Measurements from ENCODE around the gene FOXB2. TPM values are rescaled to one million over a fixed set of nuclear protein-coding genes. Genes with fewer than 3 reads are reported as not detected.

Gene FOXB2
- total RNA-seq, 2 experiments from 2014 or later = not detected

DNA sequence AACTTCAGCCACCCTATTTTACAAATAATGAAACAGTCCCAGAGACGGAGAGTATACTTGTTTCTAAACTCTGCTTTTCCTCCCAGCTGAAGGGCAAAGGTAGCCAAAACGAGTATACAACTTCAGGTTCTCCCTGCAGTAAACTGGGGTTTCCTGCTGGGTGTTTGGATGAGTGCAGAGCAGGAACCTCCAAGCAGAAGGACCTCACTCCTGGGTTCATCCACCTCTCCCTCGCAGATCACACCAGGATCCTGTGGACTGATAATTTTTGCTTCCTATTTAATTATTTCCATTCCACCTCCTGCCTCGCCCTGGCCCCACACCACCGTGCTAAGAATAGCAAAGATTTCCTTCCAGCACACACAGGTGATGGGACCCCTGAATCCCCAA lies 2.0 kb upstream of the FOXB2 start:
- POLR2A ChIA-PET = no interaction called here
- Mint-ChIP-seq H3K27me3 (ENCODE audit: low read depth) (peaks cover 90% of the 10 kb centered on the region), H3K4me3 (no peak overlapping the region), H3K9me3 (ENCODE audit: insufficient read depth) (no peaks in the 10 kb centered on the region), H3K27ac (no peak overlapping the region), H3K4me1 (ENCODE audit: low read depth) (peaks cover 16% of the 10 kb centered on the region), H3K36me3 (ENCODE audit: low read depth) (peaks cover 12% of the 10 kb centered on the region)
- ATAC-seq (no peak), DNase-seq (no peak)
- CTCF ChIA-PET = no interaction called here

DNA sequence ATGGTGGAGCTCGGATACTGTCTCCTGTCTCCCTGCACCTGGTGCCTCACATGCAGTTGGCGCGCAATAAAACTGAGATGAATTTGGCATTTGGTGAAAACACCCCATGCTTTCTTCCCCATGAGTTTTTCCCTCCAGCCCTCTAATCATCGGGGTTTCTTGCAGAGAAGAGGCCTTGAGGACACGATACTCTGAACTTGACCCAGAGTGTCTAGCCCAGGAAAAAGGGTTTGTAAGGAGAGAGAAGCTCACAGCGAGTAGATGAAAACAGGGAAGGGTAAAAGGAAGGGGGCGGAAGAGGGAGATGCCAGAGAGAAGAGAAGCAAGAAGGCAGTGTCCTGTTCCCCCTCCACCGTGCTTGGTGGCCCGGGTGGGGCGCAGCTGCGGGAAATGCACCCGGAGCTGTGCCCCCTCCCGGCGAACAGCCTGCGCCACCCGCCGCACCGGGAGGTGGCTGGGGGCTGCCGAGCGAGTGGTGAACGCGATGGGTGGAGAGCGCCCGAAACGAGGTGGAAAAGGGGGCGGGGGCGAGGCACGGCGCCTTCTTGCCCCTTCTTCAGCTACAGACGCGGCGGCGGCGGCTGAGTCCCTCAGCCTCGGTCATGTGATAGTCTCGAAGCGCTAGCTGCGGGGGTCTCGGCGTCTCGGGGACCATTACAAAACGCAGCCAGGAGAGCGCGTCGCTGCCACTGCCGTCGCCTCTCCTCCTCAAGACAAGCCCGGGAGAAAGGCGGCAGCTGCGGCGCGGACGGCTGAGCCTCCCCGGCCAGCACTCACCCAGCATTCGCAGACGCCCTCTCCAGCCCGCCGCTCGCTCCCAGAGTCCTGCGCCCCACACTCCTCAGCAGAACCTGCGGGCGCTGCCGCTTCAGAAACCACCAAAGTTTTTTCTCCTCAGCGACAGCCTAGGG lies 1.1 kb upstream of the FOXB2 start:
- Mint-ChIP-seq H3K4me3 (peak overlapping the region; percentile 29), H3K4me1 (ENCODE audit: low read depth) (peaks cover 16% of the 10 kb centered on the region), H3K9me3 (ENCODE audit: insufficient read depth) (no peaks in the 10 kb centered on the region), H3K36me3 (ENCODE audit: low read depth) (peaks cover 12% of the 10 kb centered on the region), H3K27me3 (ENCODE audit: low read depth) (peaks cover 89% of the 10 kb centered on the region), H3K27ac (peak overlapping the region; percentile 74)
- ChIA-PET POLR2A (no interaction called here), CTCF (no interaction called here)
- ATAC-seq (no peak), DNase-seq (no peak)

DNA sequence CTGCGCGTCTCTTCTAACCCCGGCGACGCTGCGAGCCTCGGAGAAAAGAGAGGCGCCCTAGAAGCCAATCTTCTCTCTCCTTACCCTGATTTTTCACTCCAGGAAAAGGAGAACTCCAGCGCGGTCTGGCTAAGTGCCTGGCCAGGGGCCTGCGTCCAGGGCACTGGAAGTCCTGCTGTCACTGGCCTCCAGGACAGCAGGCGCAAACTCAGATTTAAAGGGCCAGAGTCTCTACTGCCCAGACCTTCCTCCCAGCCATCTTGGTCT lies 553 bp upstream of the FOXB2 start:
- CTCF ChIA-PET = no interaction called here

DNA sequence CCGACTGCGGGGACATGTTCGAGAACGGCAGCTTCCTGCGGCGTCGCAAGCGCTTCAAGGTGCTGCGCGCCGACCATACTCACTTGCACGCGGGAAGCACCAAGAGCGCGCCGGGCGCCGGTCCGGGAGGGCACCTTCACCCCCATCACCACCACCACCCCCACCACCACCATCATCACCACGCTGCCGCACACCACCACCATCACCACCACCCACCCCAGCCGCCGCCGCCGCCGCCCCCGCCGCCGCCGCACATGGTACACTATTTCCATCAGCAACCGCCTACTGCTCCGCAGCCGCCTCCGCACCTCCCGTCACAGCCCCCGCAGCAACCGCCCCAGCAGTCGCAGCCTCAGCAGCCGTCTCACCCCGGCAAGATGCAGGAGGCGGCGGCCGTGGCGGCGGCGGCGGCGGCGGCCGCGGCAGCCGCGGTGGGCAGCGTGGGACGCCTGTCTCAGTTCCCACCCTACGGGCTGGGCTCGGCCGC lies 514 bp downstream of the FOXB2 start:
- Mint-ChIP-seq H3K4me1 (ENCODE audit: low read depth) (peaks cover 16% of the 10 kb centered on the region), H3K9me3 (ENCODE audit: insufficient read depth) (no peaks in the 10 kb centered on the region), H3K36me3 (ENCODE audit: low read depth) (peaks cover 12% of the 10 kb centered on the region), H3K27me3 (ENCODE audit: low read depth) (peaks cover 86% of the 10 kb centered on the region), H3K4me3 (peak overlapping the region; percentile 40), H3K27ac (peak overlapping the region; percentile 52)
- DNase-seq (no peak), ATAC-seq (no peak)
- POLR2A ChIA-PET = no interaction called here
- CTCF ChIA-PET = no interaction called here

More for the DNA sequence above, 553 bp upstream of the FOXB2 start:
- Mint-ChIP-seq H3K27me3 (ENCODE audit: low read depth) (peaks cover 89% of the 10 kb centered on the region), H3K4me1 (ENCODE audit: low read depth) (peaks cover 16% of the 10 kb centered on the region), H3K9me3 (ENCODE audit: insufficient read depth) (no peaks in the 10 kb centered on the region), H3K36me3 (ENCODE audit: low read depth) (peaks cover 12% of the 10 kb centered on the region), H3K4me3 (peak overlapping the region; percentile 48), H3K27ac (peak overlapping the region; percentile 52)
- DNase-seq = no peak
- POLR2A ChIA-PET = no interaction called here
- no peak for ATAC-seq

DNA sequence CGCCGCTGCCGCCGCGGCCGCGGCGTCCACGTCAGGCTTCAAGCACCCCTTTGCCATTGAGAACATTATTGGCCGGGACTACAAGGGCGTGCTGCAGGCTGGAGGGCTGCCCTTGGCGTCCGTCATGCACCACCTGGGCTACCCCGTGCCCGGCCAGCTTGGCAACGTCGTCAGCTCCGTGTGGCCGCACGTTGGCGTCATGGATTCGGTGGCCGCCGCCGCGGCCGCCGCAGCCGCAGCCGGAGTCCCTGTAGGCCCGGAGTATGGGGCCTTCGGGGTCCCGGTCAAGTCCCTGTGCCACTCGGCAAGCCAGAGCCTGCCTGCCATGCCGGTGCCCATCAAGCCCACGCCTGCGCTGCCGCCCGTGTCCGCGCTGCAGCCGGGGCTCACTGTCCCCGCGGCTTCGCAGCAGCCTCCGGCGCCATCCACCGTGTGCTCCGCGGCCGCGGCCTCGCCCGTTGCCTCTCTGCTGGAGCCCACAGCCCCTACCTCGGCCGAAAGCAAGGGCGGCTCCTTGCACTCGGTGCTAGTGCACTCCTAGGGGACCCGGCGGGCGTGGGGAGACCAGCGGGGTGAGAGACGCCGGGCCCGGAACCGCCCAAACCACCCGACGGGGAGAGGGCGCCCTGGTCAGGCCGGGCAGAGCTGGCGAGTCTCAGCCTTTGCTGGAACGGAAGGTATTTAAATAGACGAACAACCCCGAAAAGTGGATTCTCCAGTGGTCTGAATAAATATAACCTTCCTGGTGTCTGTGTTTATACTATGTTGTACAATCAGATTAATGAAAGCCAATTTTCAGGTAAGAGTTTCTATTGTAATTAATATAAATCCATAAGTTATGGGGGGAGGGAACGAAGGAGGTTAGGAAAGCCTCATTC lies 1.2 kb downstream of the FOXB2 start:
- peaks cover 15% of the 10 kb centered on the region for H3K4me1 Mint-ChIP-seq (ENCODE audit: low read depth)
- H3K36me3 Mint-ChIP-seq (ENCODE audit: low read depth) = peaks cover 8% of the 10 kb centered on the region
- CTCF ChIA-PET = no interaction called here
- DNase-seq = no peak
- peaks cover 84% of the 10 kb centered on the region for H3K27me3 Mint-ChIP-seq (ENCODE audit: low read depth)
- ATAC-seq = no peak
- no peak overlapping the region for H3K27ac Mint-ChIP-seq
- peak overlapping the region; percentile 24 for H3K4me3 Mint-ChIP-seq
- H3K9me3 Mint-ChIP-seq (ENCODE audit: insufficient read depth) = no peaks in the 10 kb centered on the region
- POLR2A ChIA-PET = no interaction called here

DNA sequence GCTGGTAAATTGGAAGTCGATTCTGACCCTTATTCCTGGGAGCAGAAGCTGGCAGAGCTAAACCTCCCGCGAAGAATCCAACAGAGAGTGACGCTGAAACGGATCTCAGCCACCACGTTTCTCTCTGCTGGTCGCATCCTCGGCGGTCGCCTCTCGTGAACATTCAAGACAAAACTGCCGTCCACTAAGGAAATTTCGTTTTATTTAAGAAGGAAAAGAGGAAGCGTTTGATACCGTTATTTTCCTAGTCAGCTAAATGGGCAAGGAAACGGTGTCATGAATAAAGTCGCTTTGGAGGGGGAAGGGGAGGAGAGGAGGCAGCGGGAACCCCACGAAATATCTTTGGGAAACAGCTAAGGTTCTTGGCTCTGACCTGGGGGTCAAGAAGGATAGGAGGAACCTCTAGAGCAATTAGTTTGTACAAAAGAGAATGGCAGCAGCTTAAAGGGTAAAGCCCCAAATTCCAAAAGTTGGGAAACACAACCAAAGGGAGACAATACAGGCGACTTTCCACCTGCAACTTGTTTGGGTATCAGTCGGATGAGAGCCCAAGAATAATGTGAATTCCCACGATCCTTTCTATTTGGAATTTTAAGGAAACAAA lies 1.9 kb downstream of the FOXB2 start:
- Mint-ChIP-seq H3K36me3 (ENCODE audit: low read depth) (peaks cover 8% of the 10 kb centered on the region), H3K27me3 (ENCODE audit: low read depth) (peaks cover 77% of the 10 kb centered on the region), H3K9me3 (ENCODE audit: insufficient read depth) (no peaks in the 10 kb centered on the region), H3K27ac (peak overlapping the region; percentile 2), H3K4me1 (ENCODE audit: low read depth) (peaks cover 14% of the 10 kb centered on the region), H3K4me3 (peak overlapping the region; percentile 24)
- DNase-seq = no peak
- ATAC-seq = no peak
- POLR2A ChIA-PET = no interaction called here
- CTCF ChIA-PET = interaction anchor here (0.5 kb wide), 1 partner anchor 300 kb away, joined by 3 read pairs; no protein-coding TSS in a partner anchor

DNA sequence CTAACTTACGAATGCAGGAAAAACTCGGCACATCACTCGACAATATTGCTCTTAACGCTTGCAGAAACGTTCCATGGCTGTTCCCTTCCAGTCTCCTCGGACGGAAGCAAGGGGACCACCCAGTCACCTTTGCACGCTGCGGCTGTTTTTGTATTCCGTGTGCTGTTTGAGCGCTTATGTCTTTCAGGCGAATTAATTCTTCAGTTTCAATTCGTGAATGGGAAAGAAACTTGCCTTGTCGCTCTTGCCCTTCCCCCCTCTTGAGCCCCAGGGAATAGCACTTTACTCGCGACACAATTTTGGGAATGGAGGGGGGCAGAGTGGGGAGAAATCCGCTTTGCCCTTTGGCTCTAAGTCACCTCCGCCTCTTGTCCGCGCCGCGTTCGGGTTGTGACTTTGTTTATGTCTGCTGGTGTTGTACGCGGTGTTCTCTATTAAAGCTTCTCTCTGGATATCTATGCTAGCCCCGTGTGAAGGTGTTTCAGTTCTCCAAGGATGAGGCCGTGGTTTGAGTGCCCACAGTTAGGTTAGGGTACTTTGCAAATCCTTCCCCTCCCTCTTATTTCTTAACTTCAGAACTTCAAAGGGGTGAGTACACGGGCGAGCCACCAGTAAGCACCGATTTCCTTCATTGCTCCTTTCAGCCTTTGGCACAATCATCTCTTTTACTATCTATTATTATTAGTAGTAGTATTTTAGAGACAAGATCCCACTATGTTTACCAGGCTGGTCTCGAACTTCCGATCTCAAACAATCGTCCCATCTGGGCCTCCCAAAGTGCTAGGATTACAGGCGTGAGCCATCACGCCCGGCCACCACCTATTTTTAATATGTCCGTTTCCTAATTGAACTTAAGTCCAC lies 2.7 kb downstream of the FOXB2 start:
- Mint-ChIP-seq H3K27ac (peak overlapping the region; percentile 55), H3K4me1 (ENCODE audit: low read depth) (peaks cover 14% of the 10 kb centered on the region), H3K4me3 (peak overlapping the region; percentile 34), H3K9me3 (ENCODE audit: insufficient read depth) (no peaks in the 10 kb centered on the region), H3K27me3 (ENCODE audit: low read depth) (peaks cover 70% of the 10 kb centered on the region), H3K36me3 (ENCODE audit: low read depth) (peaks cover 8% of the 10 kb centered on the region)
- CTCF ChIA-PET = interaction anchor here (0.5 kb wide), 1 partner anchor 301 kb away, joined by 3 read pairs; no protein-coding TSS in a partner anchor
- POLR2A ChIA-PET = no interaction called here
- no peak for ATAC-seq
- no peak for DNase-seq

DNA sequence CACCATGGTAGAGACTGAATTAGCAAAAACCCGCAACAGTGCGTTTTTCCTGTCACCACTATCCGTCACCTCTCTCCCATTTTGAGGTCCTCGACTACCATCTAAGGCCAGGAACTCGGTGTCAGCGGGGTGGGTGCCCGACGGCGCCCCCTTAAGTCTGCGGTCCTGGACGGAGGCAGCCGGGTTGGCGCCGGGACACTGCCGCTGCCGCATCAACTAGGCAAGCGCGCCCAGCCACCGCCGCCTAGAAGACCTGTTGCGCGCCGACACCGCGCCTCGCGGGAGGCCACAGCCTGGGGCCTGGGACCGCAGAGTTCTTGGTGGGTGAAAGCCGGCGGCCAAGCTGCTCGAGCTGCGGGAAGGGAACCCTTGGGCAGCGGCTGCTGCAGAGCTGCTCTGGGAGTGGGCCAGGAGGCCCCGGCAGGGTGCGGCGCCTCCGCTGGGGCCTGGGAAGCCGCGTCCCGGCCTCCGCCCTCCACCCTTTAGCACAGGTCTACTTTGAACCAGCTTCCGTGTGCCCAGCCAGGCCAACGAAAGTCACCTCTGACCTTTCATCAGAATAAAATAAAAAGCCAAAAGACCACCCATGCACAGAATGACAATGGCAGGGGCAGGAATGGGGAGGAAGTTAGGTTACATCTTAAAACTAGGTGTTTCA lies 3.5 kb downstream of the FOXB2 start:
- H3K36me3 Mint-ChIP-seq (ENCODE audit: low read depth) = peaks cover 8% of the 10 kb centered on the region
- POLR2A ChIA-PET = no interaction called here
- DNase-seq (no peak), ATAC-seq (no peak)
- H3K4me1 Mint-ChIP-seq (ENCODE audit: low read depth) = peaks cover 14% of the 10 kb centered on the region
- no peaks in the 10 kb centered on the region for H3K9me3 Mint-ChIP-seq (ENCODE audit: insufficient read depth)
- no peak overlapping the region for H3K27ac Mint-ChIP-seq
- H3K4me3 Mint-ChIP-seq = no peak overlapping the region
- H3K27me3 Mint-ChIP-seq (ENCODE audit: low read depth) = peaks cover 62% of the 10 kb centered on the region
- CTCF ChIA-PET = no interaction called here

DNA sequence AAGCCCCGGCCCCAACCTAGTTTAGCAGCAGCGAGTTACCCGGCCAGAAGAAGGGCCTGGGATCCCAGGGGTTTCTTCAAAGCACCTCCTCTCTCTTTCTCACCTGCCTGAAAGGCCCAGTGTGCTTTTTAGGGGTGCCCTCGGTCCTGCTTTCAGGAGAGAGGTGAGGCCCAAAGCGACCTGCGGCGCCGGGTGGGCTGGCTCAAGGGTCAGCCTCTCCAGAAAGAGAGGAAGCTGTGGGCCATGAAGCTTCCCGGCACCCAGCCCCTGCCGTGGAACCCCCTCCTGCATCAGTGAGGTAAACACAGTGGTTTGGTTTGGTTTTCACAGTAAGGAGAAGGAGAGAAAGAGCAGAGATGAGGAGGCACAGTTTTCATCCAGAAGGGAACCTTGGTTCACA lies 4.3 kb downstream of the FOXB2 start:
- ATAC-seq = no peak
- H3K9me3 Mint-ChIP-seq (ENCODE audit: insufficient read depth) = no peaks in the 10 kb centered on the region
- DNase-seq = no peak
- CTCF ChIA-PET = no interaction called here
- H3K4me3 Mint-ChIP-seq = no peak overlapping the region
- no peak overlapping the region for H3K27ac Mint-ChIP-seq
- H3K36me3 Mint-ChIP-seq (ENCODE audit: low read depth) = peaks cover 6% of the 10 kb centered on the region
- H3K27me3 Mint-ChIP-seq (ENCODE audit: low read depth) = peaks cover 60% of the 10 kb centered on the region
- POLR2A ChIA-PET = no interaction called here
- peaks cover 14% of the 10 kb centered on the region for H3K4me1 Mint-ChIP-seq (ENCODE audit: low read depth)

DNA sequence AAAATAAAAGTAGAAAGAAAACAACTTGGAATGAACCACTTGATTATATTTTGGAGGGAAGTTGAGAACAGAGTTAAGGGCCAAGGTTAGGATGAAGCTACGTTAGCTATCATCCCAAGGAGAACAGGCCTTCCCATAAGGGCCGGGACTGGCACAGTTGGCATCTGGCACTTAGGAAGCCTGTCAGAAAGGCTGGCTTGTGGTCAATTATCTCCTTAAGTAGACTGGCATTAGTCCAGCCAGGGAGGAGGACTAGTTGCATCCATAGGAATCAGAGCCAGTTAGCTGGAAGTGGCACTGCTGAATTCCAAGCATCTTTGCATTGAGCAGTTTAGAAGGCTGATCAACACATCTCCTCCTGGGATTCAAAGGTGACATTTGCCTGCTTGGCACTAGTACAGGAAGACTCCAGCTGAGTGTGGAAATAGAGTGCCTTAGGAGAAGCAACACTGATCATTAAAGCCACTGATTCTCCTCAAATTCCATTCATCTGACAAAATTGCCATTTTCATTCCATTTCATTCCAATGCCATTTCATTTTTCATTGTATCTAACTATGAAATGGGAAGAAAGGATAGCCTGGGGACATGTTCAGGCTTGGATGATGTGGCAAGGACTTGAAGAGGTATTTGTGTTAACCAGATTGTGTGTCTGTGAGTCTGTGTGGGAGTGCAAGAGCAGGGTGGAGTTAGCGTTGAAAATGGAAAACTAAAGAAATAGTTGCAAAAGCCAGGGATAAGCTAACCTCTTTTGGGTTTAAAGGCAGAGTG lies 5.5 kb downstream of the FOXB2 start:
- Mint-ChIP-seq H3K27me3 (ENCODE audit: low read depth) (peaks cover 47% of the 10 kb centered on the region), H3K36me3 (ENCODE audit: low read depth) (peaks cover 3% of the 10 kb centered on the region), H3K4me3 (no peak overlapping the region), H3K4me1 (ENCODE audit: low read depth) (peaks cover 8% of the 10 kb centered on the region), H3K27ac (no peak overlapping the region), H3K9me3 (ENCODE audit: insufficient read depth) (no peaks in the 10 kb centered on the region)
- ChIA-PET CTCF (interaction anchor here (0.6 kb wide), 1 partner anchor 36 kb away, joined by 3 read pairs; no protein-coding TSS in a partner anchor), POLR2A (no interaction called here)
- ATAC-seq (no peak), DNase-seq (no peak)

All from activated CD8-positive, alpha-beta T cell treated with anti-CD3 and anti-CD28 coated beads, Interleukin-2, amount 10 ng/mL, durations not matched to agents 7 days and 5 days (primary cell).